ENCODE data around the gene RALGAPB.
A peak's percentile ranks its signal among the peaks of the same experiment; 100 is the strongest.
"Not testable (repeated sequence)": the region's sequence is repeated elsewhere in the genome, so short reads cannot be mapped to it uniquely, and the experiment has no call there.

RALGAPB gene

DNA sequence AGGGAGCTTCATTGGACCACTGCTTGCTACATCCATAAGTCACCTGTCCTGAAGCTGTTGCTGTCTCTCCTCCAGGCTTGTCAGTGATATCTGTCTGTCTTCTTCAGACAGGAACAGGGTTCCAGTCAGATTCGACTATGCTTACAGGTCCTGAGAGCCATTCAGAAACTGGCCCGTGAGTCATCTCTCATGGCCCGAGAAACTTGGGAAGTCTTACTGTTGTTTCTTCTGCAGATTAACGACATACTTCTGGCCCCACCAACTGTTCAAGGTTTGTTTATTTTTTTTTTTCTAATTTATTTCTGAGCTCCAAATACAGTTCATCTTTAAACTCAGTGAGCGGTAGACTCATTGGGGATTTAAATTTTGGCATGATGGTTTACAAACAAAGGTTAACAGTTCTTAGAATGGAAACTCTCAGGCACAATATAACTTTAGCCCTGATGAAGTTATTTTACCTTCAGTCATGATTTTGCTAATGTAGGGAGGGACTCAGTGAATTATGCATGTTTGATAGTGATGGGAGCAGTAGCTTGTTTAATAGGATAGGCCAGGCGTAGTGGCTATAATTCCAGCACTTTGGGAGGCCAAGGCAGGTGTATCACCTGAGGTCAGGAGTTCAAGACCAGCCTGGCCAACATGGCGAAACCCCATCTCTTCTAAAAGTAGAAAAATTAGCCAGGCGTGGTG, 24.7 kb downstream of the RALGAPB start:
- DNase-seq: no peak
- TF ChIP-seq GATA1 (IDR thresholded peaks at IDR 0.05; ENCODE audit: low read depth, low read length) (no peak), POLR2A (IDR thresholded peaks at IDR 0.05; ENCODE audit: low read length) (no peak)

DNA sequence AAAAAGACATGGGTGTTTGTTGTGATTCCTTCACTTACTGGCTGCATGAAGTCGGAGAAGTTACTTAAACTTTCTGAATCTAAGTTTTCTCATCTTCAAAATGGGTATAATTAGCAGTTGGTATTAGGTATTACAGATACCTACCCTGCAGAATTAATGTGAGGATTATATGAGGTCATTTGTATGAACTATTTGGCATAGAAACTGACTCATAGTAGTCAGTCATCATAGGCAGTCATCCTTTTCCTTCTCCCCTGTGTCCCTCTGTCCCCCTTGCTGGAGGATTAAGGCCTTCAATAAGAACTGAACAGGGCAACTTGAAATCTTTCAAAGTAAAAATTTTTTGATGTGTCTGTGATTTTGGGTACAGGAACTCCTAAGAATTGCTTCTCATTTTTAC, 26.3 kb downstream of the RALGAPB start:
- TF ChIP-seq GATA1 (IDR thresholded peaks at IDR 0.05; ENCODE audit: low read depth, low read length): no peak
- TF ChIP-seq POLR2A (IDR thresholded peaks at IDR 0.05; ENCODE audit: low read length): no peak
- DNase-seq: no peak

DNA sequence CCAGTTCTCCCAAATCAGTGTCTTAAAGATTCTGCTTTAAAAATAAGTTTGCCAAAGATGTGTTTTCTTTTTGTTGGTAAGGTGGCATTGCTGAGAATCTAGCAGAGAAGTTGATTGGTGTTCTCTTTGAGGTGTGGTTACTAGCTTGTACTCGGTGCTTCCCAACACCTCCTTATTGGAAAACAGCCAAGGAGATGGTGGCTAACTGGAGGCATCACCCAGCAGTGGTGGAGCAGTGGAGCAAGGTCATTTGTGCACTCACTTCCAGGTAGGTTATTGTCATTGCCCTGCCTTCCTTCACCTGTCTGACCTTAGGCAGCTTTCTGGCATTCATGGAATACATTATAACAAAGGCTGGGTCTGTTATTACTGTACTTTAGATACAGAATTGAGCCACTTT, 26.7 kb downstream of the RALGAPB start:
- DNase-seq: peak in 1 of 2 experiments; percentile 7
- TF ChIP-seq GATA1 (IDR thresholded peaks at IDR 0.05; ENCODE audit: low read depth, low read length) (no peak), POLR2A (IDR thresholded peaks at IDR 0.05; ENCODE audit: low read length) (no peak)

DNA sequence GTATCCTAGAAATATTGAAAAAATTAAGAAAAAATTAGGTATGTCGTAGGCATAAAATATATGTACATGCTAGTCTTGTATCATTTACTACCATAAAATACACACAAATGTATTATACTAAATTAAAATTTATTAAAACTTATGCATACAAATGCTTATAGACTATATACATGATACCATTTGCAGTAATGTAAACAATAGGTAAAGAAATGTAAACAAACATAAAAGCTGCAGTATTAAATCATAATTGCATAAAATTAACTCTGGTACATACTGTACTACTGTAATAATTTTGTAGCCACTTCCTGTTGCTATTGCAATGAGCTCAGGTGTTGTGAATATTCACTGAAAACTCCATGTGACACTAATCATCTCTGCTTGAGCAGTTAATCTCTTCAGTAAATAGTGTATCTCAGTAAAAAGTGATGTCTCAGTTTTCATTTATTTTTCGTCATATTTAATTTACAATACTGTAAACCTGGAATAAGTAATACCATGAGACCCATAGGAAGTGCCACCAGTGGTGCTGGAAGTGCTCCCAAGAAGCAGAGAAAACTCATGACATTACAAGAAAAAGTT, 29.3 kb downstream of the RALGAPB start:
- TF ChIP-seq POLR2A (IDR thresholded peaks at IDR 0.05; ENCODE audit: low read length) (no peak), GATA1 (IDR thresholded peaks at IDR 0.05; ENCODE audit: low read depth, low read length) (no peak)
- DNase-seq: no peak

DNA sequence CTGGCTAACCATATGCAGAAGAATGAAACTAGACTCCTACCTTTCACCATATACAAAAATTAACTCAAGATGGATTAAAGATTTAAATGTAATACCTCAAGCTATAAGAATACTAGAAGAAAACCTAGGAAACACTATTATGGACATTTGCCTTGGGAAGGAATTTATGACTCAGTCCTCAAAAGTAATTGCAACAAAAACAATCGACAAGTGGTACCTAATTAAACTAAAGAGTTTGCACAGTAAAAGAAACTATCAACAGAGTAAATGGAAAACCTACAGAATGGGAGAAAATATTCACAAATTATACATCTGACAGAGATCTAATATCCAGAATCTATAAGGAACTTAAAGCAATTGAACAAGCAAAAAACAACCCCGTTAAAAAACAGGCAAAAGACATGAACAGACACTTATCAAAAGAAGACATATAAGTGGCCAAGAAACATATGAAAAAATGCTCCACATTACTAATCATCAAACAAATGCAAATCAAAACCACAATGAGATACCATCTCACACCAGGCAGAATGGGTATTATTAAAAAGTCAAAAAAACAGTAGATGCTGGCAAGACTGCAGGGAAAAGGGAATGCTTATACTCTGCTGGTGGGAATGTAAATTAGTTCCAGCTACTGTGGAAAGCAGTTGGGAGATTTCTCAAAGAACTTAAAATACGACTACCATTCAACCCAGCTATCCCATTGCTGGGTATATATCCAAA, 31.9 kb downstream of the RALGAPB start:
- no peak for TF ChIP-seq POLR2A (IDR thresholded peaks at IDR 0.05; ENCODE audit: low read length)
- no peak for TF ChIP-seq GATA1 (IDR thresholded peaks at IDR 0.05; ENCODE audit: low read depth, low read length)
- DNase-seq: no peak

DNA sequence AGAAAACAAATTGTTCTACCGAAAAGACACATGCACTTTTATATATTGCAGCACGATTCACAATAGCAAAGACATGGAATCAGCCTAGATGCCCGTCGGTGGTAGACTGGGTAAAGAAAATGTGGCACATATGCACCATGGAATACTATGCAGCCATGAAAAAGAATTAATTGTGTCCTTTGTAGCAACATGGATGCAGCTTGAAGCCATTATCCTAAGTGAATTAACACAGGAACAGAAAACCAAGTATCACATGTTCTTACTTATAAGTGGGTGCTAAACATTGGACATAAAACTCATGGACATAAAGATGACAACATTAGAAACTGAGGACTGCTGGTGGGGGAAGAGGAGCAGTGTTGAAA, 32.4 kb downstream of the RALGAPB start:
- TF ChIP-seq GATA1 (IDR thresholded peaks at IDR 0.05; ENCODE audit: low read depth, low read length): no peak
- no peak for TF ChIP-seq POLR2A (IDR thresholded peaks at IDR 0.05; ENCODE audit: low read length)
- DNase-seq: no peak

DNA sequence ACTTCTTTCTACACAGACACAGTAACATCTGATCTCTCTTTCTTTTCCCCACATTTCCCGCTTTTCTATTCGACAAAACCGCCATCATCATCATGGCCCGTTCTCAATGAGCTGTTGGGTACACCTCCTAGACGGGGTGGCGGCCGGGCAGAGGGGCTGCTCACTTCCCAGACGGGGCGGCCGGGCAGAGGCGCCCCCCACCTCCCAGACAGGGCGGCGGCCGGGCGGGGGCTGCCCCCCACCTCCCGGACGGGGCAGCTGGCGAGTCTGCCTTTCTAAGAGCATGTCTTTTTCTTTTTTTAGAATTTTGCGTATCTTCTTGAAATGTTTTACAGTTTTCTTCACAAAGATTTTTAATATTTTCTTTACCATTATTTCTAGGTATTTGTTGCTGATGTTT, 39.1 kb downstream of the RALGAPB start:
- not testable (repeated sequence) for DNase-seq

DNA sequence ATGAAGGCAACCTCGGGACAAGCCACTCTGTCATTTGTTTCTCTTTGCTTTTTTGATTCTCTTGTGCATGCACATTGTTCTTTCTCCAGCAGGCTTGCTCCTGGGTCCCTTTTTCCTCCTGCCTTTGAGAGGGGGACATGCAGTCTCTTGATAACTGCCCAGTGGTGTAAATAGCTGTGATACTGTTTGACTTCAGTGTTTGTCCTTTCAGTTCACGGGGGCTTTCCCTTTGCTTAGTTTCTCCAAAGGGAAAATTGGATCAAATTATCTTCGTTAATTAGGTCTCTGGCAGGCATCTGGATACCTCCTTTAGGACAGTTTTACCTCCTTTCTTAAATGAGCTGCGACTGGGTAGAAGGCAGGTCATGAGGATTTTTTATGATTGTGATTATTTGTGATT, 41.5 kb downstream of the RALGAPB start:
- DNase-seq: no peak
- TF ChIP-seq POLR2A (IDR thresholded peaks at IDR 0.05; ENCODE audit: low read length): no peak

DNA sequence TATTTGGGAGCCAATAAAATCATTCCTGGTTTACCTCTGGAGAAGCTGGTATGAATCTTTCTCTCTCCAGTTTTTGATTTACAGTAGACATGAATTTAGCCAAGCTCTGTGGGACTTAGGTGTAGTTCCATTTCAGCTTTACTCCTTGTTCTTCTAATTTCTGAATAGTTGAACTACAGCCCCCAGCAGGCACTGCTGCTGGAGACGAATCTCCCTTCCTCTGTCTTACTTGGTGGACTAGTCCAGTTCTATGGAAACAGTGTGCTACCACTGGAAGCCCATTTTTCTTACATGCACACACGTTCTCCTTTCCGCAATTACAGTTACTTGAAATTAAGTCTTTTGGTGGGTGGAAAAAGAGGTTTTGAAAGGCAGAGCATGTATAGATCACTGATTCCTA, 42.3 kb downstream of the RALGAPB start:
- TF ChIP-seq GATA1 (IDR thresholded peaks at IDR 0.05; ENCODE audit: low read depth, low read length) (no peak), POLR2A (IDR thresholded peaks at IDR 0.05; ENCODE audit: low read length) (no peak)
- no peak for DNase-seq

DNA sequence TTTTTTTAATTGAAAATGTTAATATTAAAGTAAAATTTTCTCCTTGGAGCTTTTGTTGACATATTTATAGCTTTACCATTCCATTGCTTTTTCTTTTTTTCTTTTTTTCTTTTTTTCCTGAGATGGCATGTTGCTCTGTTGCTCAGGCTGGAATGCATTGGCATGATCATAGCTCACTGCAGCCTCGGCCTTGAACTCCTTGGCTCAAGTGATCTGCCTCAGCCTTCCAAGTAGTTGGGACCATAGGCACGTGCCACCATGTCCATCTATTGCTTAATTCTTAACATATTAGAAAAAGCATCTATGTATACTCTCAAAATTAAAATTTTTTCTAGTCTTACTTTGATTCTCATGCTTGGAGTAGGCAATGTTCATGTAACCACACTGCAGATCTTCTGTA, 43.0 kb downstream of the RALGAPB start:
- TF ChIP-seq POLR2A (IDR thresholded peaks at IDR 0.05; ENCODE audit: low read length) (no peak), GATA1 (IDR thresholded peaks at IDR 0.05; ENCODE audit: low read depth, low read length) (no peak)
- no peak for DNase-seq

DNA sequence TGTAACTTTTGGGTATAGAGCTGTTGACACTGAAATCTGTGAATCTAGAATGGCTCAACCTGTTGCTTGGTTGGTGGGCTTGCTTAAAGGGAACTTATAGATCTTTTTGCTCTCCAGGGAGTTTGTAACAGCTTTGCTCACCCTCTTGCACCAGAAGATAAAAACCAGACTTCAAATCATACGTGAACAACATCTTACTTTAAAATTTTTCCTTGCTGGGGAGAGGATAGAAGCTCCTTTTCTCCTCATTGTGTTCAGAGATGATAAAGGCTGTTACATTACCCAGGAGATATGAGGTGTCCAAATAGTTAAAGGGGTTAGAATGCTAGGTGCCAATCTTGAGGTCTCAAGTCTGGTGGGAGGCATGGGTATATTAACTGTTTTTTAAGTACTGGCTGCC, 46.8 kb downstream of the RALGAPB start:
- no peak for TF ChIP-seq POLR2A (IDR thresholded peaks at IDR 0.05; ENCODE audit: low read length)
- no peak for TF ChIP-seq GATA1 (IDR thresholded peaks at IDR 0.05; ENCODE audit: low read depth, low read length)
- peak in 1 of 2 experiments; percentile 32 for DNase-seq

DNA sequence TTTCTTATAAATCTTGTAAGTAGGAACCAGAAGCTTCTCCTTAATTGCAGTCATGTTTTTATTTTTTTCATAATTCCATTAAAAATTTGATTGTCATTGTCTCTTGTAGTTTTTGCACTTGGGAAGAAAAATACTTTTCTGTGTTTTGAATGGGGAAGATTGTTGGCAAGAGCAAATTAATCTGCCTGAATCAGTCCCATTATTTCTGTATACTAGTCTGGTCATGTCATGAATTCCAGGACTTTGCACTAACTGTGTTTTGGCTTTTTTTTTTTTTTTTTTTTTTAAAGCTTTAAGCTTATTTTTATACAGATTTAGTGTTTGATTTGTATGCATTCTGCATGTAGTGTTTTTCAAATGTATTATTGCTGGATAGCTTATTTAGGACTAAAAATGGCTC, 47.6 kb downstream of the RALGAPB start:
- no peak for DNase-seq

DNA sequence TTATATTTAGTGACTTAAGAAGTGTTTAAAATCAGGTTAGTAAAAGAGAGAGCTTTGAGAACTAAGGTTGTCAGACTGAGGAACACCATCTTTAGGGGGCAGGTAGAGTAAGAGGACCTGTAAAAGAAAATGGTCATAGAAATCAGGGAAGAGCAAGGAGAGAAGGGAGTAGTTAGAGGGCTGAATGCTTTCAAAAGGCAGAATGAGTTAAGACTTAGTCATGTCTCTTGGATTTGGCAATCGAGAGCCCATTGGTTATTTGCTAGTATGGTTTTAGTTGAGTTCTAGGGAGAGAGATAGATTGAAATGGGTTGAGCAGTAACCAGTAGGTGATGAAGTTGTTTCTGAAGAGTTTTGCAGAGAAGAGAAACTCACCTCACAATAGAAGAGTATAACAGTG, 51.1 kb downstream of the RALGAPB start:
- TF ChIP-seq POLR2A (IDR thresholded peaks at IDR 0.05; ENCODE audit: low read length) (no peak), GATA1 (IDR thresholded peaks at IDR 0.05; ENCODE audit: low read depth, low read length) (no peak)
- no peak for DNase-seq

More for the DNA sequence above, 47.6 kb downstream of the RALGAPB start:
- TF ChIP-seq POLR2A (IDR thresholded peaks at IDR 0.05; ENCODE audit: low read length) (no peak), GATA1 (IDR thresholded peaks at IDR 0.05; ENCODE audit: low read depth, low read length) (no peak)

DNA sequence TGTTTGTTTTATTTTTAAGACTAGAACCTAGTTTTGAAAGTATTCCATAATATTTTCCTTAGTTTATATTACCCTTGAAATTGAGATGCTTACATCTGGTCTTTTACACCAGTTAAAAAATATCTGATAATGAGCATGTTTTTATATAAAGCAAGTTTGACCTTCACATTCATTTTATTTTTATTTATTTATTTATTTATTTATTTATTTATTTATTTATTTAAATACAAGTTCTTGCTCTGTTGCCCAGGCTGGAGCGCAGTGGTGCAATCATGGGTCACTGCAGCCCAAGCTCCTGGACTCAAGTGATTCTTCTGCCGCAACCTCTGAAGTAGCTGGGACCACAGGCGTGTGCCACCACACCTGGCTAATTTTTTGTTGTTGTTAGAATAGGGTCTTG, 55.5 kb downstream of the RALGAPB start:
- no peak for DNase-seq
- TF ChIP-seq POLR2A (IDR thresholded peaks at IDR 0.05; ENCODE audit: low read length) (no peak), GATA1 (IDR thresholded peaks at IDR 0.05; ENCODE audit: low read depth, low read length) (no peak)

DNA sequence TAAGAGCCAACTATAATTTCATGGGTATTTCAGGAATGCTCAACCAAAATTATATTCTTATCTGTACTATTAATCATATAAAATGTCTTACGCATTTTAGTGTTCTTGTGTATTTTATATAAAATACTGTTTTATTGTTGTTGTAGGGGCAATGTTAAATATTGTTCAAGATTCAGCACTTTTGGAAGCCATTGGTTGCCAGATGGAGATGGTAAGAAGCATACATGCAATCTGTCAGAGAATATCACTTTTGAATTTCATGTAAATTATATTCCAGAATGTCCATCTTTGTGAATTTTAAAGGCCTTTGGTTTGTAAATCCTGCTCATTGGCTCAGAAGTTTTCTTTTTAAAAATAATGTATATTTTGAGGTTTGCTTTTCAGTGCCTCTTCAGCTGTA, 58.4 kb downstream of the RALGAPB start:
- TF ChIP-seq POLR2A (IDR thresholded peaks at IDR 0.05; ENCODE audit: low read length) (no peak), GATA1 (IDR thresholded peaks at IDR 0.05; ENCODE audit: low read depth, low read length) (no peak)
- no peak for DNase-seq

Data from erythroblast (primary cell).